PC-9 (cell line): ENCODE results near the gene CANX.

Experiments
- CTCF ChIP-seq: fragments of 200-600 bp; sonication (generic); conservative IDR thresholded peaks from 2 replicates; pipeline ENCODE4 v1.6.1; 2017; ENCODE audit warnings: mixed run types, antibody characterized with exemption, mild to moderate bottlenecking, moderate library complexity
- EZH2 ChIP-seq: fragments of 200-600 bp; sonication (generic); IDR thresholded peaks from 2 replicates; pipeline ENCODE4 v1.8.0; 2017; ENCODE audit warnings: antibody characterized with exemption, low read depth

- TF ChIP-seq CTCF: no peak
- TF ChIP-seq EZH2: no peak
Measured at GRCh38 chr5:179764056-179764455, 65.3 kb downstream of the CANX start.
